ENCODE data around the gene VMA21.

VMA21 gene

DNA sequence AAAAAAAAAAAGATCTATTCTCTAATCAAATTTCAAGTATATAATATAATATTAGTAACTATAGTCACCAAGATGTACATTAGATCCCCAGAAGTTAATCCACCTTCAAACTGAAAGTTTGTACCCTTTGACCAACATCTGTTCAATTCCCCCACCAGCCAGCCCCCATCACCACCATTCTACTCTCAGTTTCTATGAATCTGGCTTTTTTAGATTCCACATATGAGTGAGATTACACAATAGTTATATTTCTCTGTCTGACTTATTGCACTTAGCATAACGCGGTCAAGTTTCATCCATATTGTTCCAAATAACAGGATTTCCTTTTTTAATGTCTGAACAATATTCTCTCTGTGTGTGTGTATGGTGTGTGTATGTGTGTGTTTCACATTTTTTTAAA lies 33.7 kb upstream of the VMA21 start:
- no peaks in the 10 kb centered on the region for H3K9me3 ChIP-seq (replicated peaks in 1 of 2; ENCODE audit: control insufficient read depth in 2 of 2, insufficient read depth in 1 of 2, low read depth in 1 of 2, low read length in 2 of 2)
- H3K4me3 ChIP-seq (ENCODE audit: low read length in 2 of 2), result no peak overlapping the region
- H2BK5ac ChIP-seq (ENCODE audit: low read length), result no peak overlapping the region
- H3K23ac ChIP-seq (ENCODE audit: low read depth, low read length, poor library complexity), result no peak overlapping the region
- no peak overlapping the region for H3K9ac ChIP-seq (ENCODE audit: low read depth, low read length, poor library complexity)
- no peak overlapping the region for H3K4me2 ChIP-seq (ENCODE audit: insufficient read depth, low read length, poor library complexity, severe bottlenecking)
- H4K91ac ChIP-seq (ENCODE audit: low read depth, low read length, poor library complexity), result no peak overlapping the region
- no peak overlapping the region for H3K18ac ChIP-seq (ENCODE audit: low read length)
- no peak overlapping the region for H3K27ac ChIP-seq (replicated peaks; ENCODE audit: low read length)
- H2BK15ac ChIP-seq (ENCODE audit: low read length), result no peak overlapping the region
- H2AFZ ChIP-seq (ENCODE audit: low read length), result no peak overlapping the region
- no peak overlapping the region for H3K4ac ChIP-seq (ENCODE audit: low read length)
- H3K36me3 ChIP-seq (replicated peaks in 1 of 2; ENCODE audit: control insufficient read depth in 2 of 2, insufficient read depth in 2 of 2, low read length in 2 of 2), result no peaks in the 10 kb centered on the region
- H3K4me1 ChIP-seq (ENCODE audit: control insufficient read depth in 2 of 2, insufficient read depth in 1 of 2, low read depth in 1 of 2, low read length in 2 of 2), result peaks cover 0 to 8% of the 10 kb centered on the region in 2 donors
- DNase-seq (ENCODE audit: low spot score), result no peak
- no peak overlapping the region for H2AK5ac ChIP-seq (ENCODE audit: low read depth, low read length)
- WGBS, 2 donors (ENCODE audit: extremely low coverage in 2 of 2, insufficient read length in 2 of 2, insufficient replicate concordance in 1 of 2), result no CpG with 5 or more reads among the region's 2 CpGs
- no peak overlapping the region for H3K14ac ChIP-seq (ENCODE audit: low read length)
- H3K27me3 ChIP-seq (ENCODE audit: control insufficient read depth in 3 of 3, insufficient read depth in 3 of 3, low read depth in 1 of 3, low read length in 3 of 3), result peaks cover 0 to 17% (median 0%) of the 10 kb centered on the region in 3 experiments
- no peaks in the 10 kb centered on the region for H3K79me1 ChIP-seq (ENCODE audit: low read depth, low read length)
- H2BK12ac ChIP-seq (ENCODE audit: low read length), result no peak overlapping the region
- H4K8ac ChIP-seq (ENCODE audit: low read depth, low read length), result no peak overlapping the region
- H2BK120ac ChIP-seq (ENCODE audit: low read depth, low read length), result no peak overlapping the region

DNA sequence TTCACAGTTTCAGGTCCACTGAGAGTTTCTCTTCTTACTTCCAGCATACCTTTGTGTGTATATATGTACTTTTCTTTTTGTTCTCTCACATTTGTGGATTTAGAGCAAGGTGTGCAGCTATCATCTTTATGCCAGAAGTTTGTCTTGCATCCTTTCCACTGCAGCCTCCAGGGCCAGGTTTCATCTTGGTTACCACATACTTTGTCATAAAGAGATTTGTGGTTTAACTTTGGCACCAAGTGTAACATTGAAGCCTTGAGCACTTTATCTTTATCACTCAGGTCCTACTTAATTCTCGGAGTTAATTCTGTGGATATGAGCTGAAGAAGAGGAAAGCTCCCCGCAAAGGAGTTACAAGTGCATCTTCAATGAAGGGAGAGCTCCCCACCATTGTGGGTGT lies 31.4 kb upstream of the VMA21 start:
- no peak overlapping the region for H4K91ac ChIP-seq (ENCODE audit: low read depth, low read length, poor library complexity)
- H3K27me3 ChIP-seq (ENCODE audit: control insufficient read depth in 3 of 3, insufficient read depth in 3 of 3, low read depth in 1 of 3, low read length in 3 of 3), result peaks cover 0 to 1% (median 0%) of the 10 kb centered on the region in 3 experiments
- no peaks in the 10 kb centered on the region for H3K36me3 ChIP-seq (replicated peaks in 1 of 2; ENCODE audit: control insufficient read depth in 2 of 2, insufficient read depth in 2 of 2, low read length in 2 of 2)
- no peak overlapping the region for H2AFZ ChIP-seq (ENCODE audit: low read length)
- no peaks in the 10 kb centered on the region for H3K4me1 ChIP-seq (ENCODE audit: control insufficient read depth in 2 of 2, insufficient read depth in 1 of 2, low read depth in 1 of 2, low read length in 2 of 2)
- no peak overlapping the region for H2BK120ac ChIP-seq (ENCODE audit: low read depth, low read length)
- H2BK15ac ChIP-seq (ENCODE audit: low read length), result no peak overlapping the region
- no peak overlapping the region for H3K14ac ChIP-seq (ENCODE audit: low read length)
- no peaks in the 10 kb centered on the region for H3K9me3 ChIP-seq (replicated peaks in 1 of 2; ENCODE audit: control insufficient read depth in 2 of 2, insufficient read depth in 1 of 2, low read depth in 1 of 2, low read length in 2 of 2)
- H3K18ac ChIP-seq (ENCODE audit: low read length), result no peak overlapping the region
- H4K8ac ChIP-seq (ENCODE audit: low read depth, low read length), result no peak overlapping the region
- no peak overlapping the region for H2BK12ac ChIP-seq (ENCODE audit: low read length)
- no peak overlapping the region for H3K4me3 ChIP-seq (ENCODE audit: low read length in 2 of 2)
- WGBS, 2 donors (ENCODE audit: extremely low coverage in 2 of 2, insufficient read length in 2 of 2, insufficient replicate concordance in 1 of 2), result no CpG with 5 or more reads among the region's 2 CpGs
- no peak overlapping the region for H3K23ac ChIP-seq (ENCODE audit: low read depth, low read length, poor library complexity)
- H3K4me2 ChIP-seq (ENCODE audit: insufficient read depth, low read length, poor library complexity, severe bottlenecking), result no peak overlapping the region
- H3K27ac ChIP-seq (replicated peaks; ENCODE audit: low read length), result no peak overlapping the region
- DNase-seq (ENCODE audit: low spot score), result no peak
- no peak overlapping the region for H2BK5ac ChIP-seq (ENCODE audit: low read length)
- H2AK5ac ChIP-seq (ENCODE audit: low read depth, low read length), result no peak overlapping the region
- no peak overlapping the region for H3K9ac ChIP-seq (ENCODE audit: low read depth, low read length, poor library complexity)
- H3K4ac ChIP-seq (ENCODE audit: low read length), result no peak overlapping the region
- no peaks in the 10 kb centered on the region for H3K79me1 ChIP-seq (ENCODE audit: low read depth, low read length)

DNA sequence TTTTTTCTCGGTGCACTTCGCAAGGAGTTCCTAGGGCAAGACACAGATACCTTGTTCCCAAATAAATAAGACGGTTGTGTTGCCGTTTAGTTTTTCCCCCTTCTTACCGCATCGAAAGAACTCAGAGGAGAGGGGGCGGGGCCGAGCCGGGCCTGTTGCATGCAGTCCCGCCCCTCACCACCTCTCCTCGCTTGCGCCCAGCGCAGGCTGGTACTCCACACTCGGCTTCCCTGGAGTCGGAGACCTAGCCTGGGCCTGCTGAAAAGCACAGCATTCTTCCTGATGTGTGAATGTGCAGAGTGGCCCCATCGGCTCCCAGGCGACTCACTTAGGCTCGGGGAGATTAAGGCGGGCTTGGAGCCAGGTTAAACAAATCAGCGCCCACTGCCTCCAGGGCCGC lies 26.1 kb upstream of the VMA21 start:
- no CpG with 5 or more reads among the region's 21 CpGs for WGBS, 2 donors (ENCODE audit: extremely low coverage in 2 of 2, insufficient read length in 2 of 2, insufficient replicate concordance in 1 of 2)
- DNase-seq (ENCODE audit: low spot score), result no peak

DNA sequence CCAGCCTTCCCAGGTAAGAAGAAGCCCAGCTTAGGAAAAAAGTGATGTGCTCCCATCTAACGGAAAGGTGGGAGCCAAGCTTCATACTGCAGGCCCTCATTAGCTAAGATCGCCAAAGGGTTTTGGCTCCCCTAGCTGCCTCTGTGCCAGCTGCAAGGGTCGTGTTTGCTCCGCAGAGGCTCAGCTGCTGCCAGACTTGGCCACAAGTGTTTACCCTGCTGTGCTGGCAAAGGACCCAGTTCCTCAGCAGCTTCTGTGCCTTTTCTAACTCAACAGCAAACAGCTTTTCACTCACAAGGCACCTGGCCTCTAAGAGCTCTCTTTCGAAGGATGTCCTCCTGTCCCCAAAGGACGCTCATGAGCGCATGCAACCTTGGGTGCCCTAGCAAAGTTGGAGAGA lies 12.2 kb upstream of the VMA21 start:
- H3K79me1 ChIP-seq (ENCODE audit: low read depth, low read length), result no peaks in the 10 kb centered on the region
- no peak for DNase-seq (ENCODE audit: low spot score)
- no peak overlapping the region for H3K4me3 ChIP-seq (ENCODE audit: low read length in 2 of 2)
- H2BK5ac ChIP-seq (ENCODE audit: low read length), result no peak overlapping the region
- no peak overlapping the region for H3K23ac ChIP-seq (ENCODE audit: low read depth, low read length, poor library complexity)
- no peak overlapping the region for H2BK120ac ChIP-seq (ENCODE audit: low read depth, low read length)
- H3K14ac ChIP-seq (ENCODE audit: low read length), result peak overlapping the region; percentile 21
- no peak overlapping the region for H4K91ac ChIP-seq (ENCODE audit: low read depth, low read length, poor library complexity)
- no peak overlapping the region for H2BK12ac ChIP-seq (ENCODE audit: low read length)
- H4K8ac ChIP-seq (ENCODE audit: low read depth, low read length), result no peak overlapping the region
- H2BK15ac ChIP-seq (ENCODE audit: low read length), result no peak overlapping the region
- H3K4me1 ChIP-seq (ENCODE audit: control insufficient read depth in 2 of 2, insufficient read depth in 1 of 2, low read depth in 1 of 2, low read length in 2 of 2), result no peaks in the 10 kb centered on the region
- no peaks in the 10 kb centered on the region for H3K36me3 ChIP-seq (replicated peaks in 1 of 2; ENCODE audit: control insufficient read depth in 2 of 2, insufficient read depth in 2 of 2, low read length in 2 of 2)
- H3K9me3 ChIP-seq (replicated peaks in 1 of 2; ENCODE audit: control insufficient read depth in 2 of 2, insufficient read depth in 1 of 2, low read depth in 1 of 2, low read length in 2 of 2), result no peaks in the 10 kb centered on the region
- H3K4me2 ChIP-seq (ENCODE audit: insufficient read depth, low read length, poor library complexity, severe bottlenecking), result no peak overlapping the region
- peaks cover 0 to 7% (median 0%) of the 10 kb centered on the region in 3 experiments for H3K27me3 ChIP-seq (ENCODE audit: control insufficient read depth in 3 of 3, insufficient read depth in 3 of 3, low read depth in 1 of 3, low read length in 3 of 3)
- WGBS, 2 donors (ENCODE audit: extremely low coverage in 2 of 2, insufficient read length in 2 of 2, insufficient replicate concordance in 1 of 2), result no CpG with 5 or more reads among the region's 7 CpGs
- no peak overlapping the region for H3K18ac ChIP-seq (ENCODE audit: low read length)
- no peak overlapping the region for H3K9ac ChIP-seq (ENCODE audit: low read depth, low read length, poor library complexity)
- H2AK5ac ChIP-seq (ENCODE audit: low read depth, low read length), result no peak overlapping the region
- no peak overlapping the region for H3K27ac ChIP-seq (replicated peaks; ENCODE audit: low read length)
- H3K4ac ChIP-seq (ENCODE audit: low read length), result no peak overlapping the region
- H2AFZ ChIP-seq (ENCODE audit: low read length), result no peak overlapping the region

More for the DNA sequence above, 26.1 kb upstream of the VMA21 start:
- H3K14ac ChIP-seq (ENCODE audit: low read length), result no peak overlapping the region
- no peaks in the 10 kb centered on the region for H3K79me1 ChIP-seq (ENCODE audit: low read depth, low read length)
- H4K91ac ChIP-seq (ENCODE audit: low read depth, low read length, poor library complexity), result no peak overlapping the region
- H3K27ac ChIP-seq (replicated peaks; ENCODE audit: low read length), result no peak overlapping the region
- no peaks in the 10 kb centered on the region for H3K4me1 ChIP-seq (ENCODE audit: control insufficient read depth in 2 of 2, insufficient read depth in 1 of 2, low read depth in 1 of 2, low read length in 2 of 2)
- peak overlapping the region; percentile 29 for H2AFZ ChIP-seq (ENCODE audit: low read length)
- no peak overlapping the region for H3K9ac ChIP-seq (ENCODE audit: low read depth, low read length, poor library complexity)
- no peak overlapping the region for H3K4ac ChIP-seq (ENCODE audit: low read length)
- no peaks in the 10 kb centered on the region for H3K27me3 ChIP-seq (ENCODE audit: control insufficient read depth in 3 of 3, insufficient read depth in 3 of 3, low read depth in 1 of 3, low read length in 3 of 3)
- H2BK5ac ChIP-seq (ENCODE audit: low read length), result no peak overlapping the region
- H2BK120ac ChIP-seq (ENCODE audit: low read depth, low read length), result no peak overlapping the region
- H3K9me3 ChIP-seq (replicated peaks in 1 of 2; ENCODE audit: control insufficient read depth in 2 of 2, insufficient read depth in 1 of 2, low read depth in 1 of 2, low read length in 2 of 2), result no peaks in the 10 kb centered on the region
- no peaks in the 10 kb centered on the region for H3K36me3 ChIP-seq (replicated peaks in 1 of 2; ENCODE audit: control insufficient read depth in 2 of 2, insufficient read depth in 2 of 2, low read length in 2 of 2)
- H3K23ac ChIP-seq (ENCODE audit: low read depth, low read length, poor library complexity), result no peak overlapping the region
- no peak overlapping the region for H2BK15ac ChIP-seq (ENCODE audit: low read length)
- H2AK5ac ChIP-seq (ENCODE audit: low read depth, low read length), result no peak overlapping the region
- no peak overlapping the region for H2BK12ac ChIP-seq (ENCODE audit: low read length)
- H3K4me3 ChIP-seq (ENCODE audit: low read length in 2 of 2), result no peak overlapping the region
- H3K4me2 ChIP-seq (ENCODE audit: insufficient read depth, low read length, poor library complexity, severe bottlenecking), result no peak overlapping the region
- peak overlapping the region; percentile 48 for H3K18ac ChIP-seq (ENCODE audit: low read length)
- no peak overlapping the region for H4K8ac ChIP-seq (ENCODE audit: low read depth, low read length)
